Endothelial cell of umbilical vein (primary cell): Measurements from ENCODE around the gene TULP4. TPM values are rescaled to one million over a fixed set of nuclear protein-coding genes. Genes with fewer than 3 reads are reported as not detected.
"Not testable (repeated sequence)": the region's sequence is repeated elsewhere in the genome, so short reads cannot be mapped to it uniquely, and the experiment has no call there.

Experiments used
- BruUV-seq: library from RNA; stranded (reverse); fragments of 400-500 nt; replicated peaks from 2 replicates; lab custom pipeline; 2021; lab: Mats Ljungman, UMichigan
- CTCF ChIA-PET: fragments of 300-600, 350-600 bp; sonication (Branson Sonifier 250); formaldehyde crosslinking; loops from one replicate; lab custom pipeline; 2021; ENCODE audit warnings: antibody characterized with exemption, inconsistent platforms; lab: Charles Lee
- POLR2A ChIA-PET: fragments of 300-600, 350-600 bp; sonication (Branson Sonifier 250); formaldehyde crosslinking; loops from one replicate; lab custom pipeline; 2021; ENCODE audit warnings: antibody characterized with exemption, inconsistent platforms; lab: Charles Lee
- DNase-seq: peaks from one replicate; pipeline ENCODE4 v3.0.0-alpha.2; 2011; ENCODE audit warnings: low read depth, low spot score
- FAIRE-seq: peaks from 2 replicates; lab custom pipeline; 2011; peaks lifted over from hg19 to GRCh38; lab: Jason Lieb, UNC
- H2AFZ ChIP-seq: 2 replicates; pipeline ENCODE4 v1.6.0; 2012; ENCODE audit warnings: low read depth, low read length, control low read depth, inconsistent platforms
- H3K27ac ChIP-seq: 2 replicates; pipeline ENCODE4 v1.5.1; 2011; ENCODE audit warnings: low read depth, mild to moderate bottlenecking, control low read depth, low read length, moderate library complexity; ENCODE audit not compliant: insufficient read depth
- H3K27me3 ChIP-seq, 2 experiments: 2 replicates each; pipeline versions ENCODE4 v1.6.0 to v1.6.1; 2011; ENCODE audit warnings: low read length in 2 of 2, mixed read lengths in 1 of 2; ENCODE audit not compliant: control insufficient read depth in 2 of 2, insufficient read depth in 2 of 2
- H3K36me3 ChIP-seq, 2 experiments: 2 replicates in 1 of 2; 3 replicates in 1 of 2; pipeline ENCODE4 v1.5.1; 2011; ENCODE audit warnings: low read length in 2 of 2, mild to moderate bottlenecking in 1 of 2, moderate library complexity in 1 of 2; ENCODE audit not compliant: control insufficient read depth in 2 of 2, insufficient read depth in 2 of 2; ENCODE audit errors: extremely low read depth in 1 of 2
- H3K4me1 ChIP-seq: 3 replicates; pipeline ENCODE4 v1.5.1; 2011; ENCODE audit warnings: mild to moderate bottlenecking, low read length; ENCODE audit not compliant: control insufficient read depth, insufficient read depth; ENCODE audit errors: extremely low read depth
- H3K4me2 ChIP-seq: 2 replicates; pipeline ENCODE4 v1.6.1; 2011; ENCODE audit warnings: low read length, control low read depth, mixed read lengths; ENCODE audit not compliant: insufficient read depth
- H3K4me3 ChIP-seq, 3 experiments: fragments of 200-600 bp in 1 of 3; sonication (generic), shearing (Covaris generic) in 1 of 3; replicated peaks in 1 of 3; 2 replicates each; pipeline ENCODE4 v1.5.1; 2011 to 2016; ENCODE audit warnings: control low read depth in 3 of 3, low read length in 3 of 3, mild to moderate bottlenecking in 2 of 3, inconsistent platforms in 1 of 3, low read depth in 1 of 3, moderate library complexity in 1 of 3; ENCODE audit not compliant: insufficient read depth in 1 of 3
- H3K79me2 ChIP-seq: 2 replicates; pipeline ENCODE4 v1.6.0; 2012; ENCODE audit warnings: low read length, inconsistent platforms; ENCODE audit not compliant: control insufficient read depth, insufficient read depth
- H3K9ac ChIP-seq: replicated peaks from 2 replicates; pipeline ENCODE3; 2011; ENCODE audit warnings: low read length, control low read depth; ENCODE audit not compliant: insufficient read depth; ENCODE audit errors: extremely low read depth
- H3K9me1 ChIP-seq: replicated peaks from 3 replicates; pipeline ENCODE4 v1.6.0; 2011; ENCODE audit warnings: mild to moderate bottlenecking, low read length; ENCODE audit not compliant: control insufficient read depth, insufficient read depth; ENCODE audit errors: extremely low read depth
- H3K9me3 ChIP-seq: replicated peaks from 2 replicates; pipeline ENCODE4 v1.5.1; 2012; ENCODE audit warnings: low read length, inconsistent platforms; ENCODE audit not compliant: control insufficient read depth, insufficient read depth
- H4K20me1 ChIP-seq: replicated peaks from 2 replicates; pipeline ENCODE3; 2011; ENCODE audit warnings: mild to moderate bottlenecking, low read length; ENCODE audit not compliant: control insufficient read depth, insufficient read depth; ENCODE audit errors: extremely low read depth
- CTCF ChIP-seq, 2 donors: IDR thresholded peaks; 1 replicate in 1 of 2; 2 replicates in 1 of 2; pipeline ENCODE4 v1.5.1; 2011; ENCODE audit warnings: low read length in 2 of 2, mild to moderate bottlenecking in 2 of 2, moderate library complexity in 2 of 2, control low read depth in 1 of 2, inconsistent platforms in 1 of 2, low read depth in 1 of 2; ENCODE audit not compliant: insufficient read depth in 1 of 2; ENCODE audit errors: extremely low read depth in 1 of 2
- EZH2 ChIP-seq: IDR thresholded peaks from 2 replicates; pipeline ENCODE4 v1.6.1; 2012; ENCODE audit warnings: borderline replicate concordance, low read depth, mild to moderate bottlenecking, moderate library complexity, low read length, inconsistent platforms; ENCODE audit not compliant: severe bottlenecking
- FOS ChIP-seq: IDR thresholded peaks from 2 replicates; pipeline ENCODE4 v1.6.1; 2011; ENCODE audit warnings: mild to moderate bottlenecking, low read length, moderate library complexity, borderline replicate concordance; ENCODE audit not compliant: insufficient read depth
- GATA2 ChIP-seq: IDR thresholded peaks from 2 replicates; pipeline ENCODE4 v1.7.0; 2011; ENCODE audit warnings: low read depth, mild to moderate bottlenecking, moderate library complexity, mixed read lengths, low read length; ENCODE audit not compliant: insufficient read length, insufficient read depth
- JUN ChIP-seq: IDR thresholded peaks from 2 replicates; pipeline ENCODE4 v1.6.1; 2011; ENCODE audit warnings: borderline replicate concordance, low read depth; ENCODE audit not compliant: insufficient read length, insufficient read depth
- MAX ChIP-seq: IDR thresholded peaks from 2 replicates; pipeline ENCODE4 v1.6.1; 2011; ENCODE audit not compliant: insufficient read depth, insufficient read length
- MYC ChIP-seq: IDR thresholded peaks from one replicate; pipeline ENCODE4 v1.6.1; 2011; ENCODE audit warnings: mild to moderate bottlenecking, low read depth, low read length
- POLR2A ChIP-seq: IDR thresholded peaks from 2 replicates; pipeline ENCODE4 v1.6.1; 2012; ENCODE audit warnings: low read depth, mild to moderate bottlenecking, control low read depth, low read length
- POLR2AphosphoS5 ChIP-seq: IDR thresholded peaks from 2 replicates; pipeline ENCODE4 v1.6.1; 2012; ENCODE audit warnings: low read depth, mild to moderate bottlenecking, control low read depth, low read length, moderate library complexity; ENCODE audit not compliant: insufficient read depth
- dilution Hi-C: fragments of 300-500 bp; cut with MboI; formaldehyde crosslinking; loops from one replicate; pipeline ENCODE4 v1.15.0; 2019; ENCODE audit warnings: low sequenced_read_pairs; ENCODE audit not compliant: extremely low pct_ligation_motif_present
- intact Hi-C: fragments of 100-400 bp; cut with micrococcal nuclease; formaldehyde crosslinking; loops from one replicate; pipeline ENCODE4 v1.10.0; 2022
- polyA plus RNA-seq, 4 experiments: library from polyadenylated mRNA; depleted of rRNA in 3 of 4; stranded (reverse) in 3 of 4; unstranded in 1 of 4; fragments of >200 nt; gene quantifications; 2 replicates each; pipeline versions ENCODE4 v1.2.1 to v1.2.3, GENCODE V29; 2011 to 2012; ENCODE audit warnings: missing spikeins in 1 of 4
- total RNA-seq: library from RNA; stranded (reverse); gene quantifications from 2 replicates; pipeline ENCODE4 v1.2.3, GENCODE V29; 2021

Gene TULP4
- total and polyA plus RNA-seq, 2 donors (not counting 3 experiments of a cell fraction or from before 2014, with no cell fraction given) = 10.8 to 55.1 TPM

GRCh38 chr6:158476389-158476788 lies 164.1 kb downstream of the TULP4 start:
- FAIRE-seq (no peak), DNase-seq (no peak)
- intact Hi-C loops (no loop called here), dilution Hi-C loops (no loop called here)
- Histone ChIP-seq H2AFZ (no peak overlapping the region), H3K27ac (no peak overlapping the region), H4K20me1 (no peaks in the 10 kb centered on the region), H3K36me3 (peaks cover 0 to 6% of the 10 kb centered on the region in 2 experiments), H3K79me2 (no peaks in the 10 kb centered on the region), H3K4me2 (no peak overlapping the region), H3K4me3 (no peak overlapping the region), H3K4me1 (peaks cover 27% of the 10 kb centered on the region), H3K9me1 (no peaks in the 10 kb centered on the region), H3K9me3 (no peaks in the 10 kb centered on the region), H3K27me3 (no peaks in the 10 kb centered on the region), H3K9ac (no peak overlapping the region)
- BruUV-seq = no TSS peak
- no peak for TF ChIP-seq GATA2
- no peak for TF ChIP-seq CTCF (IDR thresholded peaks at IDR 0.05; ENCODE audit: extremely low read depth in 1 of 2, insufficient read depth in 1 of 2, low read depth in 1 of 2, low read length in 2 of 2)
- no peak for TF ChIP-seq POLR2AphosphoS5
- no peak for TF ChIP-seq MAX
- no peak for TF ChIP-seq MYC
- TF ChIP-seq EZH2 = no peak
- no peak for TF ChIP-seq POLR2A
- TF ChIP-seq JUN = no peak
- TF ChIP-seq FOS = no peak
- CTCF ChIA-PET = no interaction called here
- POLR2A ChIA-PET = no interaction called here

GRCh38 chr6:158477722-158478121 lies 165.5 kb downstream of the TULP4 start:
- POLR2A ChIA-PET, H4K20me1 ChIP-seq, dilution Hi-C loops, H3K4me2 ChIP-seq, H3K36me3 ChIP-seq, FAIRE-seq, H3K9ac ChIP-seq, H3K27me3 ChIP-seq, H3K79me2 ChIP-seq, H3K4me3 ChIP-seq, H2AFZ ChIP-seq, DNase-seq, H3K9me1 ChIP-seq, intact Hi-C loops, H3K9me3 ChIP-seq, BruUV-seq, H3K27ac ChIP-seq: not testable (repeated sequence)
- H3K4me1 ChIP-seq = peaks cover 33% of the 10 kb centered on the region
- CTCF ChIA-PET = interaction anchor here (1.4 kb wide), 1 partner anchor 10 kb away, joined by 3 read pairs; no protein-coding TSS in a partner anchor
